GM06990 (cell line): ENCODE measurements around the gene SLC6A12.

Source experiments
- DNase-seq: peaks from one replicate; pipeline ENCODE4 v3.0.0-alpha.2; 2011; ENCODE audit not compliant: insufficient read length; ENCODE audit errors: extremely low read depth
- H3K27me3 ChIP-seq: replicated peaks from 2 replicates; pipeline ENCODE4 v1.6.0; 2011; ENCODE audit warnings: low read length; ENCODE audit not compliant: control insufficient read depth, insufficient read depth
- H3K36me3 ChIP-seq: 2 replicates; pipeline ENCODE4 v1.5.1; 2011; ENCODE audit warnings: low read length; ENCODE audit not compliant: control insufficient read depth, insufficient read depth
- H3K4me3 ChIP-seq: replicated peaks from 2 replicates; pipeline ENCODE4 v1.5.1; 2011; ENCODE audit warnings: low read depth, mild to moderate bottlenecking, control low read depth, low read length
- TF ChIP-seq, protein P1 (sequence below): IDR thresholded peaks from 2 replicates; pipeline ENCODE4 v1.5.1; 2011; ENCODE audit warnings: low read length, control low read depth, mild to moderate bottlenecking, inconsistent platforms; ENCODE audit not compliant: insufficient read depth, poor library complexity, severe bottlenecking

Gene SLC6A12

DNA sequence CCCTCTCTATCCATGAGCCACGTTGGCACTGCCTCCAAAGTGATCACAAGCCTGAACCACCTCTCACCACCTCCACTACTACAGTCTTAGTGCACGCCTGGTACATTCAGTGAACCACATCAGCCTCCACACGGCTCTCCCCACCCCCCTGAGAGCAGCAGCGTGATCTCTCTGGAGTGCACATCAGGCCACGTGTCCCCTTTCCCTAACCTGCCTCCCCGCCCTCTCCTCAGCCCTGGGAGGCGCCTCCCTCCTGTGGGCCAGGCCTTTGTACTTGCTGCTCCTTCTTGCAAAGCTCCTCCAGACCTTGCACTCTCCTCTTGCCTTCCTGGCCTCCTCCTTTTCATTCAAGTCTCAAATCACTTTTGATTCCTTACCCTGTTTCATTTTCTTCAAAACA lies 49.8 kb downstream of the SLC6A12 start:
- TF ChIP-seq, protein P1, sequence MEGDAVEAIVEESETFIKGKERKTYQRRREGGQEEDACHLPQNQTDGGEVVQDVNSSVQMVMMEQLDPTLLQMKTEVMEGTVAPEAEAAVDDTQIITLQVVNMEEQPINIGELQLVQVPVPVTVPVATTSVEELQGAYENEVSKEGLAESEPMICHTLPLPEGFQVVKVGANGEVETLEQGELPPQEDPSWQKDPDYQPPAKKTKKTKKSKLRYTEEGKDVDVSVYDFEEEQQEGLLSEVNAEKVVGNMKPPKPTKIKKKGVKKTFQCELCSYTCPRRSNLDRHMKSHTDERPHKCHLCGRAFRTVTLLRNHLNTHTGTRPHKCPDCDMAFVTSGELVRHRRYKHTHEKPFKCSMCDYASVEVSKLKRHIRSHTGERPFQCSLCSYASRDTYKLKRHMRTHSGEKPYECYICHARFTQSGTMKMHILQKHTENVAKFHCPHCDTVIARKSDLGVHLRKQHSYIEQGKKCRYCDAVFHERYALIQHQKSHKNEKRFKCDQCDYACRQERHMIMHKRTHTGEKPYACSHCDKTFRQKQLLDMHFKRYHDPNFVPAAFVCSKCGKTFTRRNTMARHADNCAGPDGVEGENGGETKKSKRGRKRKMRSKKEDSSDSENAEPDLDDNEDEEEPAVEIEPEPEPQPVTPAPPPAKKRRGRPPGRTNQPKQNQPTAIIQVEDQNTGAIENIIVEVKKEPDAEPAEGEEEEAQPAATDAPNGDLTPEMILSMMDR, result no peak
- no peak for DNase-seq
- no peaks in the 10 kb centered on the region for H3K36me3 ChIP-seq

DNA sequence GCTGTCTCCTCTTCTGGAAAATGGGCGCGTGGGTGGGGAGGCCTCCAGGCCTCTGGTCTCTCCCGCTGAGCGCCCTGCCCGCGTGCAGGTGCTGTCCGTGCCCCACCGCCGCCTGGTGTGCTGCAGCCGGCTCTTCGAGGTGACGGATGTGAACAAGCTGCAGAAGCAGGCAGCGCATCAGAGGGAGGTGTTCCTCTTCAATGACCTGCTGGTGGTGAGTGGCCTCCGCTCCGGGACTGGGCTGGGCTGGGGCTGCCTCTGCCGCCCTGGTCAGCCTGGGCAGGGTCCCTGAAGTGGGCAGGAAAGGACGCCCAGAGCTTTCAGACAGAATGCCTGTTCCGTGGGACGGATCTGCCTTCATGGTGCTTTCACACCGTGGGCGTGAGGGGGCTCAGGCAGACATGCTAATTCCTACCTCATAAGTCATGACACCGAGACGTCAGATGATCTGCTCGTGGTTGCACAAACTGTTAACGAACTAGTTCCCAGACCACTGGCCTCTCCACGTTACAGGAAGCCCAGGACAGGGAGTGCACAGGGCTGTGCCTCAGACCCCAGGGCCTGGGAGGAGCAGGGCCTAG lies 50.5 kb downstream of the SLC6A12 start:
- Histone ChIP-seq H3K36me3 (no peaks in the 10 kb centered on the region), H3K4me3 (no peak overlapping the region), H3K27me3 (no peaks in the 10 kb centered on the region; the same call in 1 of the 2 replicates)
- no peak for DNase-seq
- TF ChIP-seq, protein P1, result no peak

More for the DNA sequence above, 49.8 kb downstream of the SLC6A12 start:
- H3K4me3 ChIP-seq, result no peak overlapping the region
- no peaks in the 10 kb centered on the region; the same call in none of the 2 replicates for H3K27me3 ChIP-seq

DNA sequence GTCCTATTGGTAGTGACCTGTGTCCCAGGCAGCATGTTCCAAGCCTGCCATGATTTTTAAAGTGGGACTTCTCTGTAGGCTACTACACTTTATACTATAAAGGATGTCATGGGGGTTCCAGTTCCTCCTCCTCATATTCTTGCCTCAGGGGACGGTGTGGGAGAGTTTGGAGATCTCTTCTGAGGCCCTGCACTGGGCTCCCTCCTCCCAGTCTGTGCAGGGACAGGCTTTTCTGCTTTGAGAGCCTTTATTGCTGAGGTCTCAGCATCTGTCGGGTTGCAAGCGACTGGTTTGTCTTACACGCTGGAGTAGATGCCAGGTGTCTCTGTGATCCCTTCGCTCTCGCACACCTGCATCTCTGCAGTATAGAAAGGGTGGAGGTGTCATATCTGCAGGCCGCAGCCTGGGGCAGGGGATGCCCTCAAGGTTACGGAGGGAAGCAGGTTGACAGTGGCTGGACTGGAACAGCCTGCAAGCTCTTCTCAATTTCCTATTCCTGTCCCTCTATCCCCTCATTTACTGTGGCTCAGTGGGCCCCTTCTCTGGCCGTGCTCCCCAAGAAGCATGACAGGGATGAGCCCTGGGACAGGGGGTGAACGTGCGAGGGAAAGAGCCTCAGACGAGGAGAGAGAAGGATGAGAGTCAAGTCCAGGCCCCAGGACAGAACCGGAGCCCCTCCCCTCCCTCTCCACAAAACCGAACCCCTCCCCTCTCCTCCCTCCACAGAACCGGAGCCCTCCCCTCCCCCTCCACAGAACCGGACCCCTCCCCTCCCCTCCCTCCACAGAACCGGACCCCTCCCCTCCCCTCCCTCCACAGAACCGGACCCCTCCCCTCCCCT lies 51.3 kb downstream of the SLC6A12 start:
- DNase-seq, result no peak
- no peaks in the 10 kb centered on the region for H3K36me3 ChIP-seq
- H3K4me3 ChIP-seq, result no peak overlapping the region
- H3K27me3 ChIP-seq, result no peaks in the 10 kb centered on the region; the same call in 1 of the 2 replicates
- TF ChIP-seq, protein P1, result no peak

DNA sequence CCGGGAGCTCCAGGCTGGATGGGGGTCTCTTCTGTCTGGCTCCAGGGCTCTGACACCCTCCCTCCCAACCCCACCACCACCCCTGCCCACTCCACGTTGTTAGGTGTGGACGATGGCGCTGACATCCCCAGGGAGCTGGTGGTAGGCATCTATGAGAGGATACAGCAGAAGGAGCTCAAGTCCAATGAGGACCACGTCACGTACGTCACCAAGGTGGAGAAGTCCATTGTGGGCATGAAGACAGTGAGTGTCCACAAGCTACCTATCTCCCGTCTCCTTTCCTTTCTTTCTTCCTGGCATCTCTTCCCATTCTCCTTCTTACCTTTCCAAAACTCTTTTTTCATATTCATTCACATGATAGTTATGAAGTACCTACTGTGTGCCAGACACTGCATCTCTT lies 52.1 kb downstream of the SLC6A12 start:
- H3K27me3 ChIP-seq, result no peaks in the 10 kb centered on the region; the same call in 1 of the 2 replicates
- DNase-seq, result no peak
- TF ChIP-seq, protein P1, result no peak

DNA sequence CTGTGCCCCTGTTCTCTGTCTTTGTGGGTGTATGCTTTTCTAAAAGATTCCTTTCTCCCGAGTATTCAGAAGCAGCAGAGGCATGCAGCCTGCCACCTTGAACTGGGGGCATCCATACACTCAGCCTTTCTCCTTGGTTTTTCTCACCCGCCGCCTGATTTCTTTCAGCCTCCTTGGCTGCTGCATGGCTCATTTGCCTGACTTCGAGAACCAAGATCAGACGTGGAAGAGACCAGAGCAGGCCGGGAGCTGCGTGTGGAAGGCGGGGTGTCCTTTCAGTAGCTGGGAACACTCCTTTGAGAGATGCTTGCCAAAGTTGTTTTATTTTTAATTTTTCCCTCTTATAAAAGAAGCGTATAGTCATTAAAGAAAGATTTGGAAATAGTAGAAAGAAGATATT lies 53.1 kb downstream of the SLC6A12 start:
- H3K4me3 ChIP-seq, result no peak overlapping the region
- no peaks in the 10 kb centered on the region for H3K36me3 ChIP-seq
- TF ChIP-seq, protein P1, result no peak
- DNase-seq, result no peak
- H3K27me3 ChIP-seq, result no peaks in the 10 kb centered on the region; the same call in 1 of the 2 replicates

More for the DNA sequence above, 52.1 kb downstream of the SLC6A12 start:
- H3K4me3 ChIP-seq, result no peak overlapping the region
- no peaks in the 10 kb centered on the region for H3K36me3 ChIP-seq
